Activated CD8-positive, alpha-beta T cell treated with anti-CD3 and anti-CD28 coated beads for 36 hours (primary cell): ENCODE measurements around the gene TSHZ1. TPM values are rescaled to one million over a fixed set of nuclear protein-coding genes. Genes with fewer than 3 reads are reported as not detected.

ENCODE experiments used
- ATAC-seq: fragments of 200-7000 bp; cut with Tn5 transposase; one replicate; pipeline ENCODE4 v1.10.0; 2021; ENCODE audit warnings: mild to moderate bottlenecking, moderate library complexity
- CTCF ChIA-PET: fragments of 350-600 bp; sonication (Branson Sonifier 250); formaldehyde crosslinking; loops from one replicate; lab custom pipeline; 2021; ENCODE audit warnings: antibody characterized with exemption; lab: Charles Lee
- POLR2A ChIA-PET: fragments of 350-600 bp; sonication (Branson Sonifier 250); formaldehyde crosslinking; loops from one replicate; lab custom pipeline; 2021; ENCODE audit warnings: antibody characterized with exemption; lab: Charles Lee
- DNase-seq: peaks from one replicate; pipeline ENCODE4 v3.0.0-alpha.2; 2020
- H3K27ac Mint-ChIP-seq: one replicate; pipeline ENCODE4 v1.8.0; 2021; ENCODE audit warnings: mild to moderate bottlenecking, mixed read lengths
- H3K27me3 Mint-ChIP-seq: one replicate; pipeline ENCODE4 v1.8.0; 2021; ENCODE audit warnings: mixed read lengths
- H3K36me3 Mint-ChIP-seq: one replicate; pipeline ENCODE4 v1.8.0; 2021; ENCODE audit warnings: low read depth, mixed read lengths
- H3K4me1 Mint-ChIP-seq: one replicate; pipeline ENCODE4 v1.8.0; 2021; ENCODE audit warnings: low read depth, mixed read lengths
- H3K4me3 Mint-ChIP-seq: one replicate; pipeline ENCODE4 v1.8.0; 2021; ENCODE audit warnings: mild to moderate bottlenecking, moderate library complexity, mixed read lengths
- H3K9me3 Mint-ChIP-seq: one replicate; pipeline ENCODE4 v1.8.0; 2021; ENCODE audit warnings: mixed read lengths
- CTCF ChIP-seq: fragments of 200-600 bp; IDR thresholded peaks from one replicate; pipeline ENCODE4 v1.8.0; 2022; ENCODE audit warnings: antibody characterized with exemption, mild to moderate bottlenecking
- intact Hi-C: fragments of 100-400 bp; cut with micrococcal nuclease; formaldehyde crosslinking; loops from one replicate; pipeline ENCODE4 v1.10.0; 2022
- total RNA-seq, 2 experiments: library from RNA; stranded (reverse); gene quantifications; one replicate each; pipeline ENCODE4 v1.2.3, GENCODE V29; 2021

TSHZ1 gene
- total RNA-seq, 2 experiments from 2014 or later, result 10.8 to 11.0 TPM

GRCh38 chr18:75223687-75224347 lies 13.2 kb downstream of the TSHZ1 start:
- TF ChIP-seq CTCF, result no peak
- Mint-ChIP-seq H3K27me3 (no peaks in the 10 kb centered on the region), H3K27ac (no peak overlapping the region), H3K36me3 (no peaks in the 10 kb centered on the region), H3K4me1 (peaks cover 59% of the 10 kb centered on the region), H3K4me3 (no peak overlapping the region), H3K9me3 (no peaks in the 10 kb centered on the region)
- POLR2A ChIA-PET, result interaction anchor here (0.5 kb wide), 1 partner anchor 11 kb away, joined by 3 read pairs; no protein-coding TSS in a partner anchor
- ATAC-seq (no peak), DNase-seq (no peak)
- intact Hi-C loops, result no loop called here
- CTCF ChIA-PET, result interaction anchor here (0.6 to 1.7 kb wide), 2 partner anchors 20 to 253 kb away, joined by 3 to 9 read pairs; no protein-coding TSS in a partner anchor

- Mint-ChIP-seq H3K36me3 (peaks cover 10% of the 10 kb centered on the region), H3K27me3 (no peaks in the 10 kb centered on the region), H3K4me3 (peak overlapping the region; percentile 13), H3K27ac (peak overlapping the region; percentile 24), H3K9me3 (no peaks in the 10 kb centered on the region), H3K4me1 (peaks cover 56% of the 10 kb centered on the region)
- no peak for TF ChIP-seq CTCF
- intact Hi-C loops, result no loop called here
- DNase-seq (peak; percentile 38), ATAC-seq (peak; percentile 38)
- POLR2A ChIA-PET, result interaction anchor here (2.4 kb wide), 1 partner anchor 17 kb away, joined by 19 read pairs; the partner anchor contains the start of genes PTGR3 and TSHZ1
- CTCF ChIA-PET, result interaction anchor here (1.2 to 2.1 kb wide), 2 partner anchors 13 to 20 kb away, joined by 4 to 7 read pairs; no protein-coding TSS in a partner anchor
Observed at GRCh38 chr18:75226286-75226955, 15.8 kb downstream of the TSHZ1 start.

GRCh38 chr18:75226956-75227316 lies 16.3 kb downstream of the TSHZ1 start:
- Mint-ChIP-seq H3K9me3 (no peaks in the 10 kb centered on the region), H3K27me3 (no peaks in the 10 kb centered on the region), H3K36me3 (peaks cover 10% of the 10 kb centered on the region), H3K4me1 (peaks cover 52% of the 10 kb centered on the region), H3K4me3 (peak overlapping the region; percentile 13), H3K27ac (peak overlapping the region; percentile 5)
- DNase-seq (no peak), ATAC-seq (no peak)
- CTCF ChIA-PET, result interaction anchor here (2.1 kb wide), 1 partner anchor 19 kb away, joined by 7 read pairs; no protein-coding TSS in a partner anchor
- no peak for TF ChIP-seq CTCF
- POLR2A ChIA-PET, result interaction anchor here (2.4 kb wide), 1 partner anchor 17 kb away, joined by 19 read pairs; the partner anchor contains the start of genes PTGR3 and TSHZ1
- intact Hi-C loops, result no loop called here

- ChIA-PET POLR2A (interaction anchor here (1.0 kb wide), 1 partner anchor 16 kb away, joined by 3 read pairs; no protein-coding TSS in a partner anchor), CTCF (interaction anchor here (1.0 kb wide), 1 partner anchor 14 kb away, joined by 3 read pairs; no protein-coding TSS in a partner anchor)
- no peak for TF ChIP-seq CTCF
- ATAC-seq, result no peak
- no peaks in the 10 kb centered on the region for H3K27me3 Mint-ChIP-seq
- H3K9me3 Mint-ChIP-seq, result no peaks in the 10 kb centered on the region
- H3K4me1 Mint-ChIP-seq, result peaks cover 47% of the 10 kb centered on the region
- peaks cover 10% of the 10 kb centered on the region for H3K36me3 Mint-ChIP-seq
- no peak overlapping the region for H3K27ac Mint-ChIP-seq
- intact Hi-C loops, result no loop called here
- no peak overlapping the region for H3K4me3 Mint-ChIP-seq
- no peak for DNase-seq
Observed at GRCh38 chr18:75227535-75228296, 17.1 kb downstream of the TSHZ1 start.
